ENCODE data around the gene CWC22.

Gene CWC22

DNA sequence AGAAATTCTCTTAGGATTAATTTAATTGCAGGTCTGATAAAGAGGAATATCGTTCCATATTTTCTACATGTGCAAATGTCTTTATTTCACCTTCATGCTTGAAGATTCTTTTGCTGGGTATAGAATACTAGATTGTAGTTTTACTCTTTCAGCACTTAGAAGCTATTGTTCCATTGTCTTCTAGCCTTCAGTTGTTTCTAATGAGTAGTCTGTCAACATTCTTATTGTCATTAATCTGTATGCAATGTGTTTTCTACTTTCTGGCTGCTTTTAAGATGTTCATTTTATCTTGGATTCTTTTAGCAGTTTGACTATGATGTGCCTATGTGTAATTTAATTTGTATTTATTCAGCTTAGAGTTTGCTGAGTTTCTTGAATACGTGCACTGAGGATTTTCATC is 81.4 kb downstream of the CWC22 start:
- H3K27ac ChIP-seq (replicated peaks) = no peak overlapping the region
- TF ChIP-seq SPI1 (IDR thresholded peaks at IDR 0.05; ENCODE audit: borderline replicate concordance, low read depth) = no peak
- no peak for TF ChIP-seq GABPA (IDR thresholded peaks at IDR 0.05; ENCODE audit: low read depth)
- TF ChIP-seq, protein P1, sequence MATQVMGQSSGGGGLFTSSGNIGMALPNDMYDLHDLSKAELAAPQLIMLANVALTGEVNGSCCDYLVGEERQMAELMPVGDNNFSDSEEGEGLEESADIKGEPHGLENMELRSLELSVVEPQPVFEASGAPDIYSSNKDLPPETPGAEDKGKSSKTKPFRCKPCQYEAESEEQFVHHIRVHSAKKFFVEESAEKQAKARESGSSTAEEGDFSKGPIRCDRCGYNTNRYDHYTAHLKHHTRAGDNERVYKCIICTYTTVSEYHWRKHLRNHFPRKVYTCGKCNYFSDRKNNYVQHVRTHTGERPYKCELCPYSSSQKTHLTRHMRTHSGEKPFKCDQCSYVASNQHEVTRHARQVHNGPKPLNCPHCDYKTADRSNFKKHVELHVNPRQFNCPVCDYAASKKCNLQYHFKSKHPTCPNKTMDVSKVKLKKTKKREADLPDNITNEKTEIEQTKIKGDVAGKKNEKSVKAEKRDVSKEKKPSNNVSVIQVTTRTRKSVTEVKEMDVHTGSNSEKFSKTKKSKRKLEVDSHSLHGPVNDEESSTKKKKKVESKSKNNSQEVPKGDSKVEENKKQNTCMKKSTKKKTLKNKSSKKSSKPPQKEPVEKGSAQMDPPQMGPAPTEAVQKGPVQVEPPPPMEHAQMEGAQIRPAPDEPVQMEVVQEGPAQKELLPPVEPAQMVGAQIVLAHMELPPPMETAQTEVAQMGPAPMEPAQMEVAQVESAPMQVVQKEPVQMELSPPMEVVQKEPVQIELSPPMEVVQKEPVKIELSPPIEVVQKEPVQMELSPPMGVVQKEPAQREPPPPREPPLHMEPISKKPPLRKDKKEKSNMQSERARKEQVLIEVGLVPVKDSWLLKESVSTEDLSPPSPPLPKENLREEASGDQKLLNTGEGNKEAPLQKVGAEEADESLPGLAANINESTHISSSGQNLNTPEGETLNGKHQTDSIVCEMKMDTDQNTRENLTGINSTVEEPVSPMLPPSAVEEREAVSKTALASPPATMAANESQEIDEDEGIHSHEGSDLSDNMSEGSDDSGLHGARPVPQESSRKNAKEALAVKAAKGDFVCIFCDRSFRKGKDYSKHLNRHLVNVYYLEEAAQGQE (IDR thresholded peaks at IDR 0.05; ENCODE audit: insufficient replicate concordance, low read depth) = no peak
- TF ChIP-seq POLR2AphosphoS5 (IDR thresholded peaks at IDR 0.05; ENCODE audit: low read depth) = no peak
- TF ChIP-seq, protein P2, sequence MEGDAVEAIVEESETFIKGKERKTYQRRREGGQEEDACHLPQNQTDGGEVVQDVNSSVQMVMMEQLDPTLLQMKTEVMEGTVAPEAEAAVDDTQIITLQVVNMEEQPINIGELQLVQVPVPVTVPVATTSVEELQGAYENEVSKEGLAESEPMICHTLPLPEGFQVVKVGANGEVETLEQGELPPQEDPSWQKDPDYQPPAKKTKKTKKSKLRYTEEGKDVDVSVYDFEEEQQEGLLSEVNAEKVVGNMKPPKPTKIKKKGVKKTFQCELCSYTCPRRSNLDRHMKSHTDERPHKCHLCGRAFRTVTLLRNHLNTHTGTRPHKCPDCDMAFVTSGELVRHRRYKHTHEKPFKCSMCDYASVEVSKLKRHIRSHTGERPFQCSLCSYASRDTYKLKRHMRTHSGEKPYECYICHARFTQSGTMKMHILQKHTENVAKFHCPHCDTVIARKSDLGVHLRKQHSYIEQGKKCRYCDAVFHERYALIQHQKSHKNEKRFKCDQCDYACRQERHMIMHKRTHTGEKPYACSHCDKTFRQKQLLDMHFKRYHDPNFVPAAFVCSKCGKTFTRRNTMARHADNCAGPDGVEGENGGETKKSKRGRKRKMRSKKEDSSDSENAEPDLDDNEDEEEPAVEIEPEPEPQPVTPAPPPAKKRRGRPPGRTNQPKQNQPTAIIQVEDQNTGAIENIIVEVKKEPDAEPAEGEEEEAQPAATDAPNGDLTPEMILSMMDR (IDR thresholded peaks at IDR 0.05; ENCODE audit: insufficient read depth, low read length) = no peak
- H3K4me3 ChIP-seq (replicated peaks; ENCODE audit: insufficient read depth, low read length) = no peak overlapping the region

DNA sequence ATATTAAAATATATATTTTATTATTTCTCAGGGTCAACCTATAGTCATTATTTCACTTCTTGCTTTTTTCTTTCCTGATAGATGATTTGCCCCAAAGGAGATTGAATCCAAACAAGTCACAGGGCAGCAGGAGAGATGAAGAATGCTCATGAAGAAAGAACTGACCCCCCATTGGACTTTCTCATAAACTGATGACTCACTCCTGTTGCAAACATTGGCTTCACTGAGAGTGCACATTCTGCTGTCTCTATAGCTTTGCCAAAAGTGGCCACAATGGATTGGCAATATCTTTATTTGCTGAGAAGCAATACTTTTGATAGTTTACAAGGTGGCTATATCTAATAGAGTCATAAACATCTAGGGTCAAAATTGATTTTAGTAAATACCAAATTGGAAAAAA is 89.8 kb downstream of the CWC22 start:
- Histone ChIP-seq H3K27ac (replicated peaks) (no peak overlapping the region), H3K27me3 (ENCODE audit: insufficient read depth, poor library complexity, severe bottlenecking) (no peaks in the 10 kb centered on the region), H3K4me3 (replicated peaks; ENCODE audit: insufficient read depth, low read length) (no peak overlapping the region)
- DNase-seq (ENCODE audit: low read depth in 1 of 2, low spot score in 1 of 2) = no peak
- TF ChIP-seq SPI1 (IDR thresholded peaks at IDR 0.05; ENCODE audit: borderline replicate concordance, low read depth) (no peak), POLR2AphosphoS5 (IDR thresholded peaks at IDR 0.05; ENCODE audit: low read depth) (no peak), GABPA (IDR thresholded peaks at IDR 0.05; ENCODE audit: low read depth) (no peak)
- TF ChIP-seq, protein P1 (IDR thresholded peaks at IDR 0.05; ENCODE audit: insufficient replicate concordance, low read depth) = no peak
- TF ChIP-seq, protein P2 (IDR thresholded peaks at IDR 0.05; ENCODE audit: insufficient read depth, low read length) = no peak

More for the DNA sequence above, 81.4 kb downstream of the CWC22 start:
- DNase-seq (ENCODE audit: low read depth in 1 of 2, low spot score in 1 of 2) = no peak
- H3K27me3 ChIP-seq (ENCODE audit: insufficient read depth, poor library complexity, severe bottlenecking) = no peaks in the 10 kb centered on the region

DNA sequence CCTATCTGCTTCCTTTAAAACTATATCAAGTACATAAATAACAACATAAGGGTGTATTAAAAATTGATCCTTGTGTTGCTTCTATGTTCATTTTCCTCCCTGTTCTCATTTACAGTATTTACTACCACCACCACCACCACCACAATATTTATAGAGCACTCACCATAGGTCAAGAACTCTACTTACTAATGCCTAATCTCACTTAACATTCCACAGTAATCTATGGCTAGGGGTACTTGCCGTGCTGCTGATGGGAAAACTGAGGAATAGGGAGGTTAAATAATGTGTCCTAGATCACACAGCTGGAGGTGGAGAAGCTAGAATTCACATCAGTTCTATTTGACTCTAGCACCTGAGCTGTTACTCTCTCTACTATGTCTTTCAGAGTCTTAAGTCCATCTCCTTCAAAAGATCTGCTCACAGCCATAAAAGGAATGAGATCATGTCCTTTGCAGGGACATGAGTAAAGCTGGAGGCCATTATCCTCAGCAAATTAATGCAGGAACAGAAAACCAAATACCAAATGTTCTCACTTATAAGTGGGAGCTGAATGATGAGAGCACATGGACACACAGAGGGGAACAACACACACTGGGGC is 91.6 kb downstream of the CWC22 start:
- DNase-seq (ENCODE audit: low read depth in 1 of 2, low spot score in 1 of 2) = no peak
- no peak overlapping the region for H3K27ac ChIP-seq (replicated peaks)
- TF ChIP-seq, protein P2 (IDR thresholded peaks at IDR 0.05; ENCODE audit: insufficient read depth, low read length) = no peak
- TF ChIP-seq GABPA (IDR thresholded peaks at IDR 0.05; ENCODE audit: low read depth) (no peak), POLR2AphosphoS5 (IDR thresholded peaks at IDR 0.05; ENCODE audit: low read depth) (no peak), SPI1 (IDR thresholded peaks at IDR 0.05; ENCODE audit: borderline replicate concordance, low read depth) (no peak)
- TF ChIP-seq, protein P1 (IDR thresholded peaks at IDR 0.05; ENCODE audit: insufficient replicate concordance, low read depth) = no peak
- no peak overlapping the region for H3K4me3 ChIP-seq (replicated peaks; ENCODE audit: insufficient read depth, low read length)
- H3K27me3 ChIP-seq (ENCODE audit: insufficient read depth, poor library complexity, severe bottlenecking) = no peaks in the 10 kb centered on the region
